Fibroblast of lung (primary cell): ENCODE results near the gene FAAH2. TPM values are rescaled to one million over a fixed set of nuclear protein-coding genes. Genes with fewer than 3 reads are reported as not detected.

Experiments used
- DNase-seq, 2 donors: peaks; one replicate each; pipeline versions ENCODE4 v3.0.0 to v3.0.0-alpha.2; 2010; ENCODE audit warnings: low read depth in 2 of 2
- H2AFZ ChIP-seq: 2 replicates; pipeline ENCODE4 v1.5.1; 2012; ENCODE audit warnings: low read length, control low read depth, inconsistent platforms
- H3K27ac ChIP-seq: 2 replicates; pipeline ENCODE4 v1.5.1; 2011; ENCODE audit warnings: low read length, control low read depth; ENCODE audit not compliant: insufficient read depth
- H3K27me3 ChIP-seq: 2 replicates; pipeline ENCODE4 v1.5.1; 2011; ENCODE audit warnings: mild to moderate bottlenecking, low read length; ENCODE audit not compliant: control insufficient read depth, insufficient read depth
- H3K36me3 ChIP-seq: 2 replicates; pipeline ENCODE4 v1.5.1; 2011; ENCODE audit warnings: low read length; ENCODE audit not compliant: control insufficient read depth, insufficient read depth
- H3K4me1 ChIP-seq: 2 replicates; pipeline ENCODE4 v1.5.1; 2011; ENCODE audit warnings: low read length; ENCODE audit not compliant: control insufficient read depth, insufficient read depth; ENCODE audit errors: extremely low read depth
- H3K4me2 ChIP-seq: 2 replicates; pipeline ENCODE4 v1.5.1; 2011; ENCODE audit warnings: low read length, control low read depth; ENCODE audit not compliant: insufficient read depth; ENCODE audit errors: extremely low read depth
- H3K4me3 ChIP-seq, 4 experiments: fragments of 200-600 bp in 1 of 4; sonication (generic) in 1 of 4; replicated peaks in 1 of 4; 2 replicates each; pipeline ENCODE4 v1.5.1; 2011 to 2016; ENCODE audit warnings: low read length in 4 of 4, low read depth in 3 of 4, mild to moderate bottlenecking in 3 of 4, control low read depth in 2 of 4, inconsistent platforms in 1 of 4, mixed read lengths in 1 of 4; ENCODE audit not compliant: insufficient read depth in 1 of 4; ENCODE audit errors: control extremely low read depth in 1 of 4
- H3K79me2 ChIP-seq: 2 replicates; pipeline ENCODE4 v1.5.1; 2012; ENCODE audit warnings: mild to moderate bottlenecking, low read length, inconsistent platforms; ENCODE audit not compliant: control insufficient read depth, insufficient read depth
- H3K9ac ChIP-seq: 2 replicates; pipeline ENCODE4 v1.5.1; 2011; ENCODE audit warnings: mild to moderate bottlenecking, low read length, control low read depth; ENCODE audit not compliant: insufficient read depth
- H3K9me3 ChIP-seq: 2 replicates; pipeline ENCODE4 v1.5.1; 2012; ENCODE audit warnings: low read depth, low read length; ENCODE audit not compliant: control insufficient read depth, insufficient read depth
- H4K20me1 ChIP-seq: 2 replicates; pipeline ENCODE4 v1.5.1; 2011; ENCODE audit warnings: low read length; ENCODE audit not compliant: control insufficient read depth, insufficient read depth; ENCODE audit errors: extremely low read depth
- EZH2 ChIP-seq: IDR thresholded peaks from 2 replicates; pipeline ENCODE4 v1.5.1; 2012; ENCODE audit warnings: low read length, control low read depth, mild to moderate bottlenecking; ENCODE audit errors: missing control alignments
- polyA plus RNA-seq, 2 donors: library from polyadenylated mRNA; depleted of rRNA in 1 of 2; stranded (reverse) in 1 of 2; unstranded in 1 of 2; fragments of >200 nt; gene quantifications; 2 replicates each; pipeline ENCODE4 v1.2.1, GENCODE V29; 2011 to 2012; ENCODE audit warnings: missing spikeins in 1 of 2
- total RNA-seq: library from RNA; depleted of rRNA; stranded (reverse); fragments of >200 nt; gene quantifications from 2 replicates; pipeline ENCODE4 v1.2.1, GENCODE V29; 2014
- TF ChIP-seq, protein P1 (sequence below), 2 donors: IDR thresholded peaks in 1 of 2; conservative IDR thresholded peaks in 1 of 2; 1 replicate in 1 of 2; 2 replicates in 1 of 2; pipeline ENCODE4 v1.5.1; 2011 to 2012; ENCODE audit warnings: low read length in 2 of 2, control low read depth in 1 of 2, inconsistent platforms in 1 of 2, low read depth in 1 of 2, mild to moderate bottlenecking in 1 of 2

FAAH2 gene
- total and polyA plus RNA-seq, 2 donors (not counting 1 experiment from before 2014, with no cell fraction given) = 0.02 to 0.33 TPM

DNA sequence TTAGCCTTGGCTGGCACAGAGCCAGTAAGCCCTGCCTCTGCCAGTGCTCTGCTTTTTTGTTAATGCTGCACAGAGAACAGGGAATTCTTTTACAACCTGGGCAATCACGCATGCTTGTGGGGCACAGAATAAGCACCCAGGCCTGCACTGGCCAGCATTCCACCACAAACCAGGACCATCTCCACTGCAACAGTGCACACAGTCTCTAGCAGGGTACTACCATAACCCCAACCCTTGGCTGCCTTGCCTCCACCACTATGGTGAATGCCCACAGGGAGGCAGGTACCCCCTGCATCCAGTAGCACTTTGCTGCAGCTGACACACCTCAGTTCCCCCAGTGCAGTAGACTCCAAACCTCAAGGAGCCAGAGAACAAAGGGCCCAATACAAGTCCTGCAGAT lies 19.2 kb upstream of the FAAH2 start:
- no peaks in the 10 kb centered on the region for H3K4me1 ChIP-seq
- no peaks in the 10 kb centered on the region for H3K36me3 ChIP-seq
- no peak overlapping the region for H2AFZ ChIP-seq
- no peak for DNase-seq
- no peaks in the 10 kb centered on the region for H3K79me2 ChIP-seq
- no peak overlapping the region for H3K4me2 ChIP-seq
- TF ChIP-seq EZH2 = no peak
- TF ChIP-seq, protein P1, sequence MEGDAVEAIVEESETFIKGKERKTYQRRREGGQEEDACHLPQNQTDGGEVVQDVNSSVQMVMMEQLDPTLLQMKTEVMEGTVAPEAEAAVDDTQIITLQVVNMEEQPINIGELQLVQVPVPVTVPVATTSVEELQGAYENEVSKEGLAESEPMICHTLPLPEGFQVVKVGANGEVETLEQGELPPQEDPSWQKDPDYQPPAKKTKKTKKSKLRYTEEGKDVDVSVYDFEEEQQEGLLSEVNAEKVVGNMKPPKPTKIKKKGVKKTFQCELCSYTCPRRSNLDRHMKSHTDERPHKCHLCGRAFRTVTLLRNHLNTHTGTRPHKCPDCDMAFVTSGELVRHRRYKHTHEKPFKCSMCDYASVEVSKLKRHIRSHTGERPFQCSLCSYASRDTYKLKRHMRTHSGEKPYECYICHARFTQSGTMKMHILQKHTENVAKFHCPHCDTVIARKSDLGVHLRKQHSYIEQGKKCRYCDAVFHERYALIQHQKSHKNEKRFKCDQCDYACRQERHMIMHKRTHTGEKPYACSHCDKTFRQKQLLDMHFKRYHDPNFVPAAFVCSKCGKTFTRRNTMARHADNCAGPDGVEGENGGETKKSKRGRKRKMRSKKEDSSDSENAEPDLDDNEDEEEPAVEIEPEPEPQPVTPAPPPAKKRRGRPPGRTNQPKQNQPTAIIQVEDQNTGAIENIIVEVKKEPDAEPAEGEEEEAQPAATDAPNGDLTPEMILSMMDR (conservative IDR thresholded peaks at IDR 0.05 in 1 of 2, IDR thresholded peaks at IDR 0.05 in 1 of 2; ENCODE audit: low read depth in 1 of 2, low read length in 2 of 2) = no peak
- no peak overlapping the region for H3K9ac ChIP-seq
- no peaks in the 10 kb centered on the region for H4K20me1 ChIP-seq
- no peaks in the 10 kb centered on the region for H3K27me3 ChIP-seq
- H3K27ac ChIP-seq = no peak overlapping the region
- H3K4me3 ChIP-seq = no peak overlapping the region
- H3K9me3 ChIP-seq = no peaks in the 10 kb centered on the region

DNA sequence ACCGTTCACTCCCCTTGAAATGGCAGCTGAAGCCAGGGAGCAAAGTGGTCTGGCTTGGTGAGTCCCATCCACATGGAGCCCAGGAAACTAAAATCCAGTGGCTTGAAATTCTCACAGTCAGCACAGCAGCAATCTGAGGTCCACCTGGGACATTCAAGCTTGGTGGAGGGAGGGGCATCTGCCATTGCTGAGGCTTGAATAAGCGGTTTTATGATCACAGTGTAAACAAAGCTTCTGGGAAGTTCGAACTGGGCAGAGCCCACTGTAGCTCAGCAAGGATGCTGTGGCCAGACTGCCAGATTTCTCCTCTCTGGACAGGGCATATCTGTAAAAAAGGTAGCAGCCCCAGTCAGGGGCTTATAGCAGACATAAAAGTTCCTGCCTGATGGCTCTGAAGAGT lies 15.5 kb upstream of the FAAH2 start:
- Histone ChIP-seq H3K36me3 (no peaks in the 10 kb centered on the region), H2AFZ (no peak overlapping the region), H3K79me2 (no peaks in the 10 kb centered on the region), H3K4me3 (no peak overlapping the region), H4K20me1 (no peaks in the 10 kb centered on the region), H3K9ac (no peak overlapping the region), H3K9me3 (no peaks in the 10 kb centered on the region), H3K4me1 (no peaks in the 10 kb centered on the region), H3K4me2 (no peak overlapping the region), H3K27me3 (no peaks in the 10 kb centered on the region), H3K27ac (no peak overlapping the region)
- DNase-seq = no peak
- no peak for TF ChIP-seq EZH2
- TF ChIP-seq, protein P1 (conservative IDR thresholded peaks at IDR 0.05 in 1 of 2, IDR thresholded peaks at IDR 0.05 in 1 of 2; ENCODE audit: low read depth in 1 of 2, low read length in 2 of 2) = no peak

DNA sequence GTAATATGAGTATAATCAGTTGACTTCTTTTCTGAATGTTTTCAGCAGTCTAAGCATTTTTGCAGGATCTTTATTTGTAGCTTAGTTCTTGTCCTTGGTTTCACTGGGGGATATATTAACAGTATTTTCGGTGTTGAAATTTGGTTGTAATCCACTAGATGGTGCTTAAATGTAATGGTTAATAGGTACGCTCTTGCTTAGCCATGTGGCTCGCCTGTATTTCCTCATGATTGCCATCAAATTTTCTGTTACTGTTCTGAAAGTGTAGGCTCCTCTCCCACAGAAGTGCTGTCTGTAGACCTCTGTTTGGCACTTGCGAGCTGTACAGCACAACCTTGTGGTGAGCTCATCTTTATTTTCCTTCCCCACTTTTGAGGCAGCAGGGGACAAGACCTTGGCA lies 3.9 kb upstream of the FAAH2 start:
- no peak for DNase-seq
- no peaks in the 10 kb centered on the region for H4K20me1 ChIP-seq
- TF ChIP-seq, protein P1 (conservative IDR thresholded peaks at IDR 0.05 in 1 of 2, IDR thresholded peaks at IDR 0.05 in 1 of 2; ENCODE audit: low read depth in 1 of 2, low read length in 2 of 2) = no peak
- no peak for TF ChIP-seq EZH2

More for the DNA sequence above, 3.9 kb upstream of the FAAH2 start:
- H3K9me3 ChIP-seq = no peaks in the 10 kb centered on the region
- no peaks in the 10 kb centered on the region for H3K27me3 ChIP-seq
- H3K27ac ChIP-seq = no peak overlapping the region
- H3K4me3 ChIP-seq = no peak overlapping the region
- no peak overlapping the region for H3K9ac ChIP-seq
- H2AFZ ChIP-seq = no peak overlapping the region
- H3K4me1 ChIP-seq = no peaks in the 10 kb centered on the region
- no peak overlapping the region for H3K4me2 ChIP-seq
- no peaks in the 10 kb centered on the region for H3K36me3 ChIP-seq
- no peaks in the 10 kb centered on the region for H3K79me2 ChIP-seq
